ENCODE data around the gene PDZD2.

GRCh38 chr5:31823472-31823871, 184.5 kb downstream of the PDZD2 start:
- no peak for TF ChIP-seq ZFX (IDR thresholded peaks at IDR 0.05; ENCODE audit: borderline replicate concordance)
- peak; percentile 10; the same call in 1 of the 2 replicates for TF ChIP-seq CTCF (IDR thresholded peaks at IDR 0.05)

Data from 22Rv1 (cell line).